Mucosa of stomach (tissue), 1 donor: ENCODE measurements around the gene LPP.

ENCODE experiments used
- H3K27me3 ChIP-seq: one replicate; pipeline ENCODE4 v1.7.0; 2013; ENCODE audit warnings: mild to moderate bottlenecking, low read length; ENCODE audit not compliant: control insufficient read depth, insufficient read depth
- H3K36me3 ChIP-seq: one replicate; pipeline ENCODE4 v1.7.0; 2013; ENCODE audit warnings: low read length; ENCODE audit not compliant: control insufficient read depth, insufficient read depth
- H3K4me1 ChIP-seq: one replicate; pipeline ENCODE4 v1.7.0; 2013; ENCODE audit warnings: mild to moderate bottlenecking, low read length; ENCODE audit not compliant: control insufficient read depth, insufficient read depth
- H3K4me3 ChIP-seq: one replicate; pipeline ENCODE4 v1.7.0; 2013; ENCODE audit warnings: low read length
- H3K9ac ChIP-seq: one replicate; pipeline ENCODE4 v1.7.0; 2013; ENCODE audit warnings: mild to moderate bottlenecking, low read length, moderate library complexity
- H3K9me3 ChIP-seq: one replicate; pipeline ENCODE4 v1.7.0; 2013; ENCODE audit warnings: mild to moderate bottlenecking, low read length, moderate library complexity; ENCODE audit not compliant: control insufficient read depth
- donor health status: Pancreatic carcinoma.

LPP gene

DNA sequence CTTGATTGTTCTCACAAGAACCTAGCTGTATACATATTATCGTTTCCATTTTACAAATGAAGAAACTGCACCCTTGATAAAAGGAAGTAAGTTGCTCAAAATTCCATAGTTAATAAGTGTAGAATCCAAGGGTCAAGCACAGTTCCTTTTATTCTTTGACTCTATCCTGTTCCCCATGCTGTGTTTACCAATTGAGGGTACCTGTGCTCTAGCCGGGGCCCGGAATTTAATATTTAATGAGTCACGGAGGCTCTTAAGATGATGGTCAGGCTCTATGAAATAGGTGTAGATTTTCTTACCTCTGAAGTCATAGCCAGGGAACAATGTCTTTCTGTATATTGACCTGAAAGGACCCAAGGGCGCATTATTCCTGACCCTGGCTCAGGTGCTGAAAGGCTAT, 65.2 kb downstream of the LPP start:
- no peak overlapping the region for H3K4me3 ChIP-seq
- no peaks in the 10 kb centered on the region for H3K27me3 ChIP-seq
- no peaks in the 10 kb centered on the region for H3K36me3 ChIP-seq
- peaks cover 73% of the 10 kb centered on the region for H3K4me1 ChIP-seq
- no peaks in the 10 kb centered on the region for H3K9me3 ChIP-seq
- no peak overlapping the region for H3K9ac ChIP-seq

DNA sequence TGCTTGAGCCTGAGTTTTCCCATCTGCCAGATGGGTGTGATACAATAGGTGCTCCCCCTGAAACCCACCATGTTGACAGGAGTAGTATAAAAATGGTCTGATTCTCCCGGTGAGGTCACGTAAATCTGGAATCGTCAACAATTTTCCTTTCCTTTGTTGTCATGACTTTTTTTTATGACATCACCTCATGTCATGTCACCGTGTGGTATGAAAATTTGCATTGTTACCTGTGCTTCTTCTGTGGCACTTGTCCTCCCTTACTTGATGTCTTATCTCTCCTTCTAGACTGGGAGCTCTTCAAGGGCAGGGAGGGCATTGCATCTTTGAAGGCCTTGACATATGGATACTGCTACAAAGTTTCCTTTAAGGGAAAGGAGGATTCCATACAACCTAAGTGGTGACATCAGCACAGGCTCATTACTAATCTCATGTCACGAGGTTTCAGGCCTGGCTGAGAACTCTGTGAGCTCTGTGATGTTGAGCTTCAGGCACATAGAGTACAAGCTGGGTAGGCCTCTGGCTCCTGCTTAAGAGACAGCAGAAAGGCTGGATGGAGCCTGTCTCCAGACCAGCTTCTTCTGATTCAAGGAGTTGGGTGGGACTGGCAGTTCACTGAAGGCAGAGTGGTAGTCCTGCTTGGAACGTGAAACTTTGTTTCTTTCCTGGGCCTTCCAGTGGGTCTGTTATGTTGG, 66.3 kb downstream of the LPP start:
- H3K36me3 ChIP-seq: no peaks in the 10 kb centered on the region
- H3K4me1 ChIP-seq: peaks cover 71% of the 10 kb centered on the region
- no peak overlapping the region for H3K4me3 ChIP-seq
- H3K27me3 ChIP-seq: no peaks in the 10 kb centered on the region
- H3K9me3 ChIP-seq: no peaks in the 10 kb centered on the region
- H3K9ac ChIP-seq: no peak overlapping the region

- Histone ChIP-seq H3K9me3 (no peaks in the 10 kb centered on the region), H3K4me3 (no peak overlapping the region), H3K27me3 (no peaks in the 10 kb centered on the region), H3K9ac (no peak overlapping the region), H3K4me1 (peaks cover 69% of the 10 kb centered on the region), H3K36me3 (no peaks in the 10 kb centered on the region)
Observed at GRCh38 chr3:188220988-188221818, 67.2 kb downstream of the LPP start.

DNA sequence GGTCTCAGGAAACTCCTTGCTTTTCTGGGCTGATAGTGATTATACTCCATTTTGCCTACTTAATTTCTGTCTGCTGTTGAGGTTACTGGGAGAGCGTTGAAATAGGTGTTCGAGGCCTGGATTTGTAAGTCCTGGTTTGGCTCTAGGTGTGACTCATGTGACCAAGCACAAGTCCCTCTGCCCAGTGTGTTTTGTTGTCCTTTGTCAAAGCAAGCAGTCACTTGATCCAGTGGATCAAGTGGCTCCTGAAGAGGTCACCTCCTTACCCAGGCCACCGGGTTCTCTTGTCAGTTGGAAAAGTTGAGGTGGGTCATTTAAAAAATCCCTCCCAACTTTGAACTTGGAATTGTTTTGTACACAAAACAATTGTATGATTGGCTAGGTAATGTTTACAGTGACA, 70.0 kb downstream of the LPP start:
- Histone ChIP-seq H3K4me1 (peaks cover 63% of the 10 kb centered on the region), H3K4me3 (no peak overlapping the region), H3K27me3 (no peaks in the 10 kb centered on the region), H3K9me3 (no peaks in the 10 kb centered on the region), H3K9ac (no peak overlapping the region), H3K36me3 (no peaks in the 10 kb centered on the region)

GRCh38 chr3:188227442-188227841, 73.5 kb downstream of the LPP start:
- Histone ChIP-seq H3K9me3 (no peaks in the 10 kb centered on the region), H3K27me3 (no peaks in the 10 kb centered on the region), H3K36me3 (no peaks in the 10 kb centered on the region), H3K4me3 (no peak overlapping the region), H3K9ac (no peak overlapping the region), H3K4me1 (peaks cover 42% of the 10 kb centered on the region)

- no peak overlapping the region for H3K9ac ChIP-seq
- H3K4me3 ChIP-seq: no peak overlapping the region
- H3K36me3 ChIP-seq: no peaks in the 10 kb centered on the region
- H3K4me1 ChIP-seq: peaks cover 27% of the 10 kb centered on the region
- H3K9me3 ChIP-seq: no peaks in the 10 kb centered on the region
- H3K27me3 ChIP-seq: no peaks in the 10 kb centered on the region
Observed at GRCh38 chr3:188229177-188229576, 75.2 kb downstream of the LPP start.

DNA sequence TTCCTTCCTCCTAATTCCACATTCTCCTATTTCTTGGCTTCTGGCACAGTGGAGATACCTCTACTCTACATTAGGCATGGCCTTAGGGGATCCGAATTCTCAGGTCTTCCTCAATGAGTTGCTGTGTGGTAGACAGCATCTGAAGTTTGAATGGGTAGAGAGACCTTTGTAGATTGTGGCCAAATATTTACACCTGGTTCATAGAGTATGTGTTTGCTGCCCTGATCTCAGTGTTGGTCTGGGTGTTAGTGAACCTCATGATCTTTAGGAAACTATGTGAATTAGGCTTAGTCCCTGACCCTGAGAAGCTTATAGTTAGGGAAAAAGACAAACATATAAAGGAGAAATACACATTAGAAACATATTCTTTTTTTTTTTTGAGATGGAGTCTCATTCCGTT, 75.8 kb downstream of the LPP start:
- no peak overlapping the region for H3K9ac ChIP-seq

DNA sequence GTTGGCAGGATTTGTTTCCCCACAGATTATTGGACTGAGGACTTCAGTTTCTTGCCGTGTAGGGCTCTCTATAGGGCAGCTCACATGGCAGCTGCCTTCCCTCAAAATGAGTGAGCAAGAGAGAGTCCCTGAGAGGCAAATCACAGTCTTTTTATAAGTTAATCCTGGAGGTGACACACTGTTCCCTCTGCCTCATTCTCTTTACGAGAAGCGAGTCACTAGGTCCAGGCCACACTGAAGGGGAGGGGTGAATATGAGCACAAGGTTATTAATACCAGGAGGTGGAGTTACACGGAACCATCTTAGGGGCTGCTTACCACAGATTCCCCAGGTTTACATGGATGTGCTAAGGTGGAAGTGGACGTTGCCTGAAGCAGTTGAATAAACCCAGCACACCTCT, 77.0 kb downstream of the LPP start:
- Histone ChIP-seq H3K9me3 (no peaks in the 10 kb centered on the region), H3K36me3 (no peaks in the 10 kb centered on the region), H3K27me3 (no peaks in the 10 kb centered on the region), H3K9ac (no peak overlapping the region), H3K4me1 (peaks cover 24% of the 10 kb centered on the region), H3K4me3 (no peak overlapping the region)

More for the DNA sequence above, 75.8 kb downstream of the LPP start:
- H3K36me3 ChIP-seq: no peaks in the 10 kb centered on the region
- H3K4me1 ChIP-seq: peaks cover 24% of the 10 kb centered on the region
- no peaks in the 10 kb centered on the region for H3K9me3 ChIP-seq
- no peak overlapping the region for H3K4me3 ChIP-seq
- no peaks in the 10 kb centered on the region for H3K27me3 ChIP-seq

GRCh38 chr3:188231456-188231855, 77.5 kb downstream of the LPP start:
- Histone ChIP-seq H3K9ac (no peak overlapping the region), H3K4me1 (peaks cover 24% of the 10 kb centered on the region), H3K36me3 (no peaks in the 10 kb centered on the region), H3K27me3 (no peaks in the 10 kb centered on the region), H3K4me3 (no peak overlapping the region), H3K9me3 (no peaks in the 10 kb centered on the region)

DNA sequence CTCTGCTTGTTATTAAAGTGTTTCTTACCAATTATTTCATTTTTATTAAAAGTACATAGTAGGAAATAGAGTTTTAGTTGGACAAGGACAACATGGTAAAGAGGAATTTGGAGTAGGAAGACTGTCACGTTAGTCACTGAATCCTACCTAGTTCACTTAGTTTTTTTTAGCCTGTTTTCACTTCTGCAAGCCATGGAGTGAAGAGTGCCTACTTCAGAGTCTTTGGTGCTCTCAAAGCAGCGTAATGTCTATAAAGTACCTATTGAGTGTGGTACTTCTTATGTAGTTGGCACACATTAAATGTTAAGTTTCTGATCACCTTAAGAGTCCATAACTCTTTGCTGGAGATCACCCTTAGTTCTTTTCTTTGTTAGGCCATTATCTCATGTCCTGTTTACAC, 78.7 kb downstream of the LPP start:
- Histone ChIP-seq H3K36me3 (no peaks in the 10 kb centered on the region), H3K9me3 (no peaks in the 10 kb centered on the region), H3K9ac (no peak overlapping the region), H3K27me3 (no peaks in the 10 kb centered on the region), H3K4me1 (peaks cover 21% of the 10 kb centered on the region), H3K4me3 (no peak overlapping the region)

DNA sequence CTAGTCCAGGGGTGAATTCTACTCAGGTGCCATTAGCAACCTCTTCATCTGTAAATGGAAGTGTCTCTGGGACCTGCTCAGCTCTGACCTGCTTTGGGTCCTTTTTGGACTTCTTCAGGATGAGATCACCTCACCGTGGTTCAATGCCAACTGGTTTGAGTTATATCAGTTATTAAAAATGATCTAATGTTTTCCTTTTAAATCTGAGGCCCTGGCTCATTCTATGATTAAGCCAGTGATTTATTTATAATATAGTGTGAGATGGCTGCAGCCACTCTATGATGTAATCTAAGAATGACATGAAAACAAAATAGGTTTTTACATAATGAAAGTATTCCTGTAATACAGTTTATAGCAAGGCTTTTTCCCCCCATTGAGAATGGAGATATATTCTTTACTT, 79.4 kb downstream of the LPP start:
- H3K4me1 ChIP-seq: peaks cover 15% of the 10 kb centered on the region
- H3K4me3 ChIP-seq: no peak overlapping the region
- no peaks in the 10 kb centered on the region for H3K27me3 ChIP-seq
- no peak overlapping the region for H3K9ac ChIP-seq
- H3K9me3 ChIP-seq: no peaks in the 10 kb centered on the region
- H3K36me3 ChIP-seq: no peaks in the 10 kb centered on the region

DNA sequence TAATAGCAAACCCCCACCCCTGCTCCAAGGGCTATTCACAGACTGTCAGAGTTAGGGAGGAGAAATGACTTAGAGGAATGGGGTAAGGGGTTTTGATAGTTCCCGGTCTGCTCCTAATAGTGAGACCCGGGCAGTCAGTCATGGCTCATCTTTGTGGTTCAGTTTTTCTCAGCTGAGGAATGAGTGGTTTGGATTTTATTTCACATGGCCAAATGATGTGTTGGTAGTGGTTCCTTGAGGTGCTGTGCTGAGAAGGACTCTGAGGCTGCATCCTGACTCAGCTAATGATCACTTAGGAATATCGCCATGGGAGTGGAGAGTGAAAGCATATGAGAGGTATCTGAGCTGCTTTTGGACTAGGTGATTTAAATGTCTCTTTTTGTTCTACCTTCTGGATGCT, 80.2 kb downstream of the LPP start:
- H3K9ac ChIP-seq: no peak overlapping the region
- H3K9me3 ChIP-seq: no peaks in the 10 kb centered on the region
- H3K4me1 ChIP-seq: peaks cover 6% of the 10 kb centered on the region
- no peaks in the 10 kb centered on the region for H3K27me3 ChIP-seq
- no peak overlapping the region for H3K4me3 ChIP-seq
- no peaks in the 10 kb centered on the region for H3K36me3 ChIP-seq
